ENCODE measurements around the gene ZNF577. TPM values are rescaled to one million over a fixed set of nuclear protein-coding genes. Genes with fewer than 3 reads are reported as not detected.
"Not testable (repeated sequence)": the region's sequence is repeated elsewhere in the genome, so short reads cannot be mapped to it uniquely, and the experiment has no call there.

ZNF577 gene
- total and polyA plus RNA-seq, 8 donors = 5.5 to 25.2 (median 13.6) TPM

DNA sequence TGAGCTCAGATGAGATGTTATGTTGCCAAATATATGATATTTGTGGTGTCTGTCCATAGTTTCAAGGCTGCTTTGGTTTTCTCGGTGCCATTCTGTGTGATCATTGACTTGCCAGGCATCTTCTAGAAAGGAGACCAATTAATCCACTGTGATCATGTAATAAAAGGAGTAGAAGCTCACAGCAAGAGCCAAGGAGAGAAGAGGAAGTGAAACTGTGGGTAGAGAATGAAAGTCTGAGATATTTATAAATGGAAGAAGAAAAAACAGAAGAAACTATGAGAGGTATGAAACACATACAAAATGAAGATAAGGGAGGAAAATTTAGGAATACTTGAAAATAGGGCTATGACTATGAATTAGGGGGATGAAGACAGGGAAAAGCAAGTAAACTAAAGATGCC is 28.4 kb upstream of the ZNF577 start:
- Histone ChIP-seq H3K27ac (no peak overlapping the region), H3K36me3 (no peaks in the 10 kb centered on the region), H3K4me3 (no peak overlapping the region), H3K4me1 (no peaks in the 10 kb centered on the region), H3K27me3 (no peaks in the 10 kb centered on the region), H3K9me3 (peaks cover 18 to 99% (median 89%) of the 10 kb centered on the region in 4 donors)
- no peak for DNase-seq
- TF ChIP-seq EP300 (IDR thresholded peaks at IDR 0.05) (no peak), POLR2A (IDR thresholded peaks at IDR 0.05) (no peak), POLR2AphosphoS5 (IDR thresholded peaks at IDR 0.05) (no peak)
- TF ChIP-seq, protein P1, sequence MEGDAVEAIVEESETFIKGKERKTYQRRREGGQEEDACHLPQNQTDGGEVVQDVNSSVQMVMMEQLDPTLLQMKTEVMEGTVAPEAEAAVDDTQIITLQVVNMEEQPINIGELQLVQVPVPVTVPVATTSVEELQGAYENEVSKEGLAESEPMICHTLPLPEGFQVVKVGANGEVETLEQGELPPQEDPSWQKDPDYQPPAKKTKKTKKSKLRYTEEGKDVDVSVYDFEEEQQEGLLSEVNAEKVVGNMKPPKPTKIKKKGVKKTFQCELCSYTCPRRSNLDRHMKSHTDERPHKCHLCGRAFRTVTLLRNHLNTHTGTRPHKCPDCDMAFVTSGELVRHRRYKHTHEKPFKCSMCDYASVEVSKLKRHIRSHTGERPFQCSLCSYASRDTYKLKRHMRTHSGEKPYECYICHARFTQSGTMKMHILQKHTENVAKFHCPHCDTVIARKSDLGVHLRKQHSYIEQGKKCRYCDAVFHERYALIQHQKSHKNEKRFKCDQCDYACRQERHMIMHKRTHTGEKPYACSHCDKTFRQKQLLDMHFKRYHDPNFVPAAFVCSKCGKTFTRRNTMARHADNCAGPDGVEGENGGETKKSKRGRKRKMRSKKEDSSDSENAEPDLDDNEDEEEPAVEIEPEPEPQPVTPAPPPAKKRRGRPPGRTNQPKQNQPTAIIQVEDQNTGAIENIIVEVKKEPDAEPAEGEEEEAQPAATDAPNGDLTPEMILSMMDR (IDR thresholded peaks at IDR 0.05) = no peak
- 85 to 97% (median 93%) methylated on average over 1 of the region's 1 CpG for WGBS, 5 donors
- intact Hi-C loops (cut with DNase I; ENCODE audit: low total_unique reads) = no loop called here

DNA sequence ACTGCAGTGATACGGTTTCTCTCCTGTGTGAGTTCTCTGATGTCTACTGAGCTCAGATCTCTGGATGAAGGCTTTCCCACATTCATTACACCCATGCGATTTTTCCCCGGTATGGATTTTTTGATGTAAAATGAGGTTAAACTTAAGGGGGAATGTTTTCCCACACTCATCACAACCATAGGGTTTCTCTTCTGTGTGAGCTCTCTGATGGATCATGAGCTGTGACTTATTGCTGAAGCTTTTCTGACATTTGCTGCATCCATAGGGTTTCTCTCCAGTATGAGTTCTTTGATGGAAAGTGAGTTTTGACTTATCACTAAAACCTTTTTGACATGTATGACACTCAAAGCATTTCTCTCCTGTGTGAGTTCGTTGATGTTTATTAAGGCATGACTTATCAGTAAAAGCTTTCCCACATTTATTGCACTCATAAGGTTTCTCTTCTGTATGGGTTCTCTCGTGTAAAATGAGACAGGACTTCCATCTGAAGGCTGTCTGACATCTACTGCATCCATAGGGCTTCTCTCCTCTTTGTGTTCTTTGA is 27.6 kb upstream of the ZNF577 start:
- no peaks in the 10 kb centered on the region for H3K36me3 ChIP-seq

DNA sequence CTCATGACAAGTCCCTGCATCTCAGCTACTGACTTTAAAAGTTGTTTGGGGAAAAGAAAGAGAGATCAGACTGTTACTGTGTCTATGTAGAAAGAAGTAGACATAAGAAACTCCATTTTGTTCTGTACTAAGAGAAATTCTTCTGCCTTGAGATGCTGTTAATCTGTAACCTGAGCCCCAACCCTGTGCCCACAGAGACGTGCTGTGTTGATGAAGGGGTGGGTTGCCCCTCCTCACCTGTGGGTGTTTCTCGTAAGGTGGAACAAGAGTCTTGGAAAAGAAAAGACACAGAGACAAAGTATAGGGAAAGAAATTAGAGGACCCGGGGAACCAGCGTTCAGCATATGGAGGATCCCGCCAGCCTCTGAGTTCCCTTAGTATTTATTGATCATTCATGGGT is 20.2 kb upstream of the ZNF577 start:
- intact Hi-C loops (cut with DNase I; ENCODE audit: low total_unique reads); H3K4me3 ChIP-seq; H3K27ac ChIP-seq; H3K36me3 ChIP-seq; DNase-seq: not testable (repeated sequence)
- Histone ChIP-seq H3K27me3 (peaks cover 0 to 47% (median 4%) of the 10 kb centered on the region in 3 donors), H3K9me3 (peaks cover 3 to 65% (median 44%) of the 10 kb centered on the region in 4 donors), H3K4me1 (peaks cover 10 to 13% (median 12%) of the 10 kb centered on the region in 4 donors)
- 13 to 31% (median 29%) methylated on average over 5 of the region's 5 CpGs for WGBS, 5 donors

More for the DNA sequence above, 27.6 kb upstream of the ZNF577 start:
- H3K27me3 ChIP-seq = peaks cover 0 to 5% (median 0%) of the 10 kb centered on the region in 3 donors
- intact Hi-C loops (cut with DNase I; ENCODE audit: low total_unique reads) = no loop called here
- no peak overlapping the region for H3K27ac ChIP-seq
- peaks cover 13 to 98% (median 89%) of the 10 kb centered on the region in 4 donors for H3K9me3 ChIP-seq
- TF ChIP-seq POLR2AphosphoS5 (IDR thresholded peaks at IDR 0.05) = no peak
- no peak for TF ChIP-seq EP300 (IDR thresholded peaks at IDR 0.05)
- TF ChIP-seq, protein P1 (IDR thresholded peaks at IDR 0.05) = no peak
- no peak for TF ChIP-seq POLR2A (IDR thresholded peaks at IDR 0.05)
- H3K4me1 ChIP-seq = no peaks in the 10 kb centered on the region
- DNase-seq = no peak
- no peak overlapping the region for H3K4me3 ChIP-seq
- 66 to 80% (median 78%) methylated on average over 5 of the region's 5 CpGs for WGBS, 5 donors

DNA sequence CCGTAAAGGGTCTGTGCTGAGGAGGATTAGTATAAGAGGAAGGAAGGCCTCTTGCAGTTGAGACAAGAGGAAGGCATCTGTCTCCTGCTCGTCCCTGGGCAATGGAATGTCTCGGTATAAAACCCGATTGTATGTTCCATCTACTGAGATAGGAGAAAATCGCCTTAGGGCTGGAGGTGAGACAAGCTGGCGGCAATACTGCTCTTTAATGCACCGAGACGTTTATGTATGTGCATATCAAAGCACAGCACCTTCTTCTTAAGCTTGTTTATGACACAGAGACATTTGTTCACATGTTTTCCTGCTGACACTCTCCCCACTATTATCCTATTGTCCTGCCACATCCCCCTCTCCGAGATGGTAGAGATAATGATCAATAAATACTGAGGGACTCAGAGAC is 18.4 kb upstream of the ZNF577 start:
- Histone ChIP-seq H3K27me3 (peaks cover 0 to 47% (median 4%) of the 10 kb centered on the region in 3 donors), H3K36me3 (peaks cover 0 to 13% (median 7%) of the 10 kb centered on the region in 4 donors), H3K9me3 (peaks cover 6 to 67% (median 43%) of the 10 kb centered on the region in 4 donors), H3K4me1 (peaks cover 11 to 16% (median 13%) of the 10 kb centered on the region in 4 donors)
- H3K4me3 ChIP-seq; intact Hi-C loops (cut with DNase I; ENCODE audit: low total_unique reads); H3K27ac ChIP-seq; DNase-seq: not testable (repeated sequence)
- 40 to 46% (median 44%) methylated on average over 9 of the region's 9 CpGs for WGBS, 5 donors

DNA sequence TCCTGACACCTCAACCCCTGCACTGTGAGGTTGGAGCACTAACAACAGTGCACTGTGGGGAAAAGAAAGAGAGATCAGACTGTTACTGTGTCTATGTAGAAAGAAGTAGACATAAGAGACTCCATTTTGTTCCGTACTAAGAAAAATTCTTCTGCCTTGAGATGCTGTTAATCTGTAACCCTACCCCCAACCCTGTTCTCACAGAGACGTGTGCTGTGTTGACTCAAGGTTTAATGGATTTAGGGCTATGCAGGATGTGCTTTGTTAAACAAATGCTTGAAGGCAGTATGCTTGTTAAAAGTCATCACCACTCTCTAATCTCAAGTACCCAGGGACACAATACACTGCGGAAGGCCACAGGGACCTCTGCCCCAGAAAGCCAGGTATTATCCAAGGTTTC is 17.9 kb upstream of the ZNF577 start:
- Histone ChIP-seq H3K4me1 (peaks cover 11 to 16% (median 13%) of the 10 kb centered on the region in 4 donors), H3K36me3 (peaks cover 0 to 17% (median 11%) of the 10 kb centered on the region in 4 donors), H3K27me3 (peaks cover 0 to 45% (median 4%) of the 10 kb centered on the region in 3 donors), H3K9me3 (peaks cover 10 to 67% (median 41%) of the 10 kb centered on the region in 4 donors)
- H3K27ac ChIP-seq; H3K4me3 ChIP-seq; intact Hi-C loops (cut with DNase I; ENCODE audit: low total_unique reads); DNase-seq: not testable (repeated sequence)
- WGBS, 5 donors = 59 to 81% (median 68%) methylated on average over 3 of the region's 3 CpGs

DNA sequence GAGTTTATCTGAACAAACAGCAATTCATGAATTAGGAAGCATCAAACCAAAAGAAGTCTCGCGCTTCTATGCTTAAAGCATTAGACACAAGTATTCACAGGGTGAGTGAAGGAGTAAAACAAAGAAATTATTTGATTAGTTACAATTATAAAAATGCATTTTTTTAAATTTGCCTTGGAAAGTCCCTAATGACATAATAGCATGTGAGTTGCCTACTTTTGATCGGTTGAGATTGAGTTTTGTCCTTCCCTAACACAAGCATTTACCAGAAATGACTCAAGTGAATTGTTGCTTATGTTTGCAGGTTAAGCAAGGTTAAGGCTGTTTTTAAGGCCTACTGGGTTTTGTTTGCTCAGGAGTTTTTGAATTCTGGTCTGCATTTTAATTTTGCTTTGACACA is 17.5 kb upstream of the ZNF577 start:
- WGBS, 5 donors = 32 to 50% (median 37%) methylated on average over 3 of the region's 3 CpGs
- no peak for TF ChIP-seq POLR2A (IDR thresholded peaks at IDR 0.05)
- no peak for TF ChIP-seq POLR2AphosphoS5 (IDR thresholded peaks at IDR 0.05)
- Histone ChIP-seq H3K36me3 (peaks cover 2 to 22% (median 15%) of the 10 kb centered on the region in 4 donors), H3K27ac (peak overlapping the region in 1 of 5 donors; percentile 87), H3K27me3 (peaks cover 0 to 40% (median 4%) of the 10 kb centered on the region in 3 donors), H3K4me3 (peak overlapping the region; percentile 74 to 84 (median 78)), H3K9me3 (peaks cover 11 to 67% (median 40%) of the 10 kb centered on the region in 4 donors), H3K4me1 (peaks cover 11 to 16% (median 13%) of the 10 kb centered on the region in 4 donors)
- intact Hi-C loops (cut with DNase I; ENCODE audit: low total_unique reads) = no loop called here
- DNase-seq = no peak

All from stomach (tissue), 9 donors.